Astrocyte (in vitro differentiated cells and primary cell): ENCODE measurements around the gene AMIGO3. TPM values are rescaled to one million over a fixed set of nuclear protein-coding genes. Genes with fewer than 3 reads are reported as not detected.

Source experiments
- DNase-seq: peaks from one replicate; pipeline ENCODE4 v3.0.0-alpha.2; 2010; ENCODE audit warnings: low read depth
- FAIRE-seq: peaks from 2 replicates; lab custom pipeline; 2011; peaks lifted over from hg19 to GRCh38; lab: Jason Lieb, UNC
- H2AFZ ChIP-seq: 2 replicates; pipeline ENCODE4 v1.6.0; 2012; ENCODE audit warnings: low read depth, low read length, inconsistent platforms
- H3K27ac ChIP-seq: 2 replicates; pipeline ENCODE4 v1.5.1; 2011; ENCODE audit warnings: low read depth, low read length, inconsistent platforms
- H3K27me3 ChIP-seq: 2 replicates; pipeline ENCODE4 v1.6.0; 2011; ENCODE audit warnings: low read length, inconsistent platforms; ENCODE audit not compliant: insufficient read depth
- H3K36me3 ChIP-seq: 2 replicates; pipeline ENCODE4 v1.5.1; 2011; ENCODE audit warnings: low read length, inconsistent platforms; ENCODE audit not compliant: insufficient read depth
- H3K4me1 ChIP-seq: 2 replicates; pipeline ENCODE4 v1.5.1; 2011; ENCODE audit warnings: low read length, inconsistent platforms; ENCODE audit not compliant: insufficient read depth
- H3K4me2 ChIP-seq: 2 replicates; pipeline ENCODE4 v1.6.0; 2012; ENCODE audit warnings: low read length, inconsistent platforms
- H3K4me3 ChIP-seq: 2 replicates; pipeline ENCODE4 v1.5.1; 2011; ENCODE audit warnings: low read depth, mild to moderate bottlenecking, low read length, inconsistent platforms; ENCODE audit not compliant: insufficient read depth
- H3K79me2 ChIP-seq: 2 replicates; pipeline ENCODE4 v1.6.0; 2012; ENCODE audit warnings: mild to moderate bottlenecking, low read length, inconsistent platforms; ENCODE audit not compliant: insufficient read depth
- H3K9ac ChIP-seq: 2 replicates; pipeline ENCODE4 v1.6.0; 2012; ENCODE audit warnings: mild to moderate bottlenecking, low read length, inconsistent platforms
- H3K9me3 ChIP-seq: 2 replicates; pipeline ENCODE4 v1.5.1; 2012; ENCODE audit warnings: low read depth, mild to moderate bottlenecking, low read length, inconsistent platforms; ENCODE audit not compliant: insufficient read depth
- H4K20me1 ChIP-seq: 2 replicates; pipeline ENCODE4 v1.6.0; 2012; ENCODE audit warnings: low read length, inconsistent platforms; ENCODE audit not compliant: insufficient read depth
- H3K27ac Mint-ChIP-seq: one replicate; pipeline ENCODE4 v1.8.0; 2021; ENCODE audit warnings: mild to moderate bottlenecking, mixed read lengths; ENCODE audit not compliant: unreplicated experiment
- H3K27me3 Mint-ChIP-seq: one replicate; pipeline ENCODE4 v1.8.0; 2021; ENCODE audit warnings: low read depth, mixed read lengths; ENCODE audit not compliant: unreplicated experiment
- H3K36me3 Mint-ChIP-seq: one replicate; pipeline ENCODE4 v1.8.0; 2021; ENCODE audit warnings: low read depth, mixed read lengths; ENCODE audit not compliant: unreplicated experiment
- H3K4me1 Mint-ChIP-seq: one replicate; pipeline ENCODE4 v1.8.0; 2021; ENCODE audit warnings: low read depth, mixed read lengths; ENCODE audit not compliant: unreplicated experiment
- H3K4me3 Mint-ChIP-seq: one replicate; pipeline ENCODE4 v1.8.0; 2021; ENCODE audit warnings: mild to moderate bottlenecking, moderate library complexity, mixed read lengths; ENCODE audit not compliant: unreplicated experiment
- H3K9me3 Mint-ChIP-seq: one replicate; pipeline ENCODE4 v1.8.0; 2021; ENCODE audit warnings: mild to moderate bottlenecking, mixed read lengths; ENCODE audit not compliant: unreplicated experiment
- CTCF ChIP-seq: IDR thresholded peaks from 2 replicates; pipeline ENCODE4 v1.5.1; 2011; ENCODE audit warnings: low read depth, mild to moderate bottlenecking, inconsistent platforms, low read length, moderate library complexity; ENCODE audit not compliant: insufficient read depth
- EZH2 ChIP-seq: IDR thresholded peaks from 2 replicates; pipeline ENCODE4 v1.6.1; 2012; ENCODE audit warnings: mild to moderate bottlenecking, low read length, inconsistent platforms; ENCODE audit not compliant: insufficient read depth
- total RNA-seq: library from RNA; stranded (reverse); gene quantifications from 2 replicates; pipeline ENCODE4 v1.2.1, GENCODE V29; 2021

Gene AMIGO3
- total RNA-seq, 1 donor from 2014 or later: 0.16 TPM

DNA sequence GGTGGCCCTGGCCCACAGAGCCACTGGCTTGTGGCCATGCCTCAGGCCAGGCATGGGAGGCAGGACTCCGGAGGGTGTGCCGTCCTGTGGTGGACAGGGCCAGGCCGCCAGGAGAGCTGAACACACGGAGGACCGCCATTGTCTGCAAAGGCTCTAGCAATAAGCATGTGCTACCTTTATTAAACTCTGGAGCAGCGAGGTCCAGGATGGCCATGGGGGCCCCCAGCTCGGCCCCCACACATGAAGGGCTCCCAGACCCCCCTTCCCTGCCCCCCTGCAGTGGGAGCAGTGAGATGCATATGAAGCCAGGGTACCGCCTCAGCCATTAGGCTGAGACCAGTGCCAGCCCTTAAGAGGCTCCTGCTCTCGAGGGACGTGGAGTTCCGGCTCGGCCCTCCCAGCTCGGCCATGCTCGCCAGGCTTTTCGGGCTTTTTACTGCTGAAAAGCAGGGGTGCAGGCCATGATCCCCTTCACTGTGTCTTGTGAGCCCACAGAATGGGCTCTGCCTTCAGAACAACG lies 2.7 kb downstream of the AMIGO3 start:
- DNase-seq: no peak
- FAIRE-seq: no peak
- Mint-ChIP-seq H3K27ac (no peak overlapping the region), H3K36me3 (peaks cover 9% of the 10 kb centered on the region), H3K4me3 (no peak overlapping the region), H3K27me3 (no peaks in the 10 kb centered on the region), H3K4me1 (peaks cover 3% of the 10 kb centered on the region), H3K9me3 (peaks cover 3% of the 10 kb centered on the region)
- Histone ChIP-seq H3K9me3 (no peaks in the 10 kb centered on the region), H3K4me3 (no peak overlapping the region), H3K9ac (no peak overlapping the region), H4K20me1 (peaks cover 43% of the 10 kb centered on the region), H2AFZ (no peak overlapping the region), H3K27me3 (no peaks in the 10 kb centered on the region), H3K4me1 (peaks cover 12% of the 10 kb centered on the region), H3K36me3 (peaks cover 3% of the 10 kb centered on the region), H3K27ac (no peak overlapping the region), H3K4me2 (no peak overlapping the region), H3K79me2 (peaks cover 9% of the 10 kb centered on the region)
- TF ChIP-seq CTCF (no peak), EZH2 (no peak)

- Histone ChIP-seq H2AFZ (no peak overlapping the region), H3K4me3 (no peak overlapping the region), H3K9me3 (no peaks in the 10 kb centered on the region), H3K9ac (no peak overlapping the region), H3K36me3 (peaks cover 1% of the 10 kb centered on the region), H3K4me1 (peaks cover 12% of the 10 kb centered on the region), H3K4me2 (no peak overlapping the region), H3K27me3 (no peaks in the 10 kb centered on the region), H3K27ac (no peak overlapping the region), H3K79me2 (peaks cover 3% of the 10 kb centered on the region), H4K20me1 (peaks cover 38% of the 10 kb centered on the region)
- H3K4me1 Mint-ChIP-seq: peaks cover 3% of the 10 kb centered on the region
- DNase-seq: no peak
- H3K27me3 Mint-ChIP-seq: no peaks in the 10 kb centered on the region
- peaks cover 3% of the 10 kb centered on the region for H3K9me3 Mint-ChIP-seq
- peaks cover 9% of the 10 kb centered on the region for H3K36me3 Mint-ChIP-seq
- no peak for FAIRE-seq
- H3K27ac Mint-ChIP-seq: no peak overlapping the region
- no peak for TF ChIP-seq EZH2
- H3K4me3 Mint-ChIP-seq: no peak overlapping the region
Measured at GRCh38 chr3:49716169-49716568, 3.3 kb downstream of the AMIGO3 start.

- Histone ChIP-seq H2AFZ (no peak overlapping the region), H3K4me1 (peaks cover 12% of the 10 kb centered on the region), H3K36me3 (no peaks in the 10 kb centered on the region), H3K27me3 (no peaks in the 10 kb centered on the region), H3K4me2 (no peak overlapping the region), H3K9ac (no peak overlapping the region), H3K4me3 (no peak overlapping the region), H3K79me2 (no peaks in the 10 kb centered on the region), H3K27ac (no peak overlapping the region), H3K9me3 (no peaks in the 10 kb centered on the region), H4K20me1 (peaks cover 33% of the 10 kb centered on the region)
- Mint-ChIP-seq H3K27me3 (no peaks in the 10 kb centered on the region), H3K9me3 (peaks cover 3% of the 10 kb centered on the region), H3K36me3 (peaks cover 9% of the 10 kb centered on the region), H3K4me1 (peaks cover 3% of the 10 kb centered on the region), H3K27ac (no peak overlapping the region), H3K4me3 (no peak overlapping the region)
- TF ChIP-seq EZH2 (no peak), CTCF (no peak)
- DNase-seq (no peak), FAIRE-seq (no peak)
Measured at GRCh38 chr3:49715611-49716121, 3.8 kb downstream of the AMIGO3 start.
